Adrenal gland (tissue), 12 donors: ENCODE data around the gene GALNT18. TPM values are rescaled to one million over a fixed set of nuclear protein-coding genes. Genes with fewer than 3 reads are reported as not detected.

Experiments
- DNase-seq, 7 donors: peaks; one replicate each; pipeline ENCODE4 v3.0.0-alpha.2; 2019 to 2020
- H3K27ac ChIP-seq, 5 donors: fragments of 200-600 bp; sonication (generic) in 4 of 5; 1 replicate in 3 of 5; 2 replicates in 2 of 5; pipeline versions ENCODE4 v1.5.1 to v1.8.0; 2016 to 2020; ENCODE audit warnings: mild to moderate bottlenecking in 1 of 5
- H3K27me3 ChIP-seq: fragments of 200-600 bp; 2 replicates; pipeline ENCODE4 v1.8.0; 2021
- H3K36me3 ChIP-seq, 2 donors: fragments of 200-600 bp; replicated peaks in 1 of 2; 1 replicate in 1 of 2; 2 replicates in 1 of 2; pipeline versions ENCODE4 v1.5.1 to v1.8.0; 2018 to 2022
- H3K4me1 ChIP-seq, 2 donors: fragments of 200-600 bp; replicated peaks in 1 of 2; 1 replicate in 1 of 2; 2 replicates in 1 of 2; pipeline versions ENCODE4 v1.5.1 to v1.8.0; 2018 to 2021
- H3K4me3 ChIP-seq, 4 donors: fragments of 200-600 bp; sonication (generic) in 3 of 4; one replicate each; pipeline ENCODE4 v1.5.1; 2016 to 2018
- H3K9me3 ChIP-seq, 3 donors: fragments of 200-600 bp; sonication (generic) in 1 of 3; replicated peaks in 1 of 3; 1 replicate in 2 of 3; 2 replicates in 1 of 3; pipeline versions ENCODE4 v1.5.1 to v1.8.0; 2016 to 2021
- POLR2A ChIP-seq, 2 donors: fragments of 450-650 bp; IDR thresholded peaks; one replicate each; pipeline ENCODE4 v1.6.1; 2017; ENCODE audit warnings: antibody characterized with exemption in 2 of 2, mild to moderate bottlenecking in 2 of 2, moderate library complexity in 1 of 2
- WGBS, 4 donors: extraction: QIAGEN DNeasy Blood & Tissue Kit in 2 of 4; methylation state at CpG; one replicate each; pipeline versions ENCODE4 v1.1.5 to v1.1.7; 2013 to 2017; 5-methylcytosine and 5-hydroxymethylcytosine counted together
- intact Hi-C, 2 donors: fragments of 100-400 bp; cut with DNase I; formaldehyde crosslinking; loops; one replicate each; pipeline versions ENCODE4 v1.14.1 to v1.15.0; 2022 to 2023
- polyA plus RNA-seq, 3 donors: library from polyadenylated mRNA; stranded (reverse); fragments of 200-250 nt in 2 of 3; fragments of 350-450 nt in 1 of 3; fragmentation: Illumina TruSeq in 1 of 3; extraction: RNeasy Lipid Tissue Mini Kit (QIAGEN cat#74804) in 1 of 3; gene quantifications; one replicate each; pipeline ENCODE4 v1.2.3, GENCODE V29; 2013 to 2014
- total RNA-seq, 9 donors: library from RNA; depleted of rRNA in 4 of 9; stranded (reverse); fragments of >200 nt in 4 of 9; fragments of 120-200 nt in 1 of 9; fragmentation: NEBNext Ultra II Directional in 1 of 9; extraction: Animal tissue kit (Norgen Biotek cat#: 25700) in 1 of 9; gene quantifications; one replicate each; pipeline versions ENCODE4 v1.1.0 to v1.2.4, GENCODE V29; 2013 to 2023
- TF ChIP-seq, protein P1 (sequence below), 6 experiments: fragments of 450-650 bp in 4 of 6; fragments of 200-600 bp in 2 of 6; sonication (generic) in 1 of 6; IDR thresholded peaks; 1 replicate in 5 of 6; 2 replicates in 1 of 6; pipeline versions ENCODE4 v1.5.1 to v1.8.0; 2016 to 2021; ENCODE audit warnings: antibody characterized with exemption in 6 of 6, mild to moderate bottlenecking in 2 of 6, moderate library complexity in 1 of 6
- donor health status: healthy with polysubstance abuse.
- donor health status: Bipolar disorder and iron deficiency.
- donor health status: DM: yes; HTN: yes; CAD: no.
- donor health status: DM: no; HTN: no; CAD: no.
- donor health status: DM: no; HTN: no; CAD: no.
- donor health status: DM: yes; HTN: yes; CAD: no.

The GALNT18 gene
- total and polyA plus RNA-seq, 12 donors: 1.4 to 15.1 (median 6.4) TPM

DNA sequence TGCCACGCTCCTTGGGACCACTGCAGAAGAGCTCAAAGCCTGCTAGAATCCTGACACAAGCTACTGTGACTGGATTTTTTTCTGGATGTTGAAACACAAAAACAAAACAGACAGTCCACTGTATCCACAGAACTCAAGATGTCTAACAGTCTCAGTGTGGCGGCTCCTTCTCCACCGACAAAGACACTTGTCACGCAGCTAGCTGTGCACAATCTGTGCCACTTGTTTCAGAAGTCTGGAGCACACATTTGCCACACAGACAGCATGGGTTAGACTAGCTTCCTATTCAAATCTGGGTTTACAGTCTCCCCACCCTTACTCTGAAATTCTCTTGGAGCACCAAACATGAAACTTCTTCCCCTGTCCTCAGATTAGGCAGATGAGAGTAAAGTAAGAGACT, 99.2 kb downstream of the GALNT18 start:
- WGBS, 4 donors: 96 to 100% (median 99%) methylated on average over 4 of the region's 4 CpGs
- intact Hi-C loops: no loop called here
- no peaks in the 10 kb centered on the region for H3K36me3 ChIP-seq
- TF ChIP-seq, protein P1, sequence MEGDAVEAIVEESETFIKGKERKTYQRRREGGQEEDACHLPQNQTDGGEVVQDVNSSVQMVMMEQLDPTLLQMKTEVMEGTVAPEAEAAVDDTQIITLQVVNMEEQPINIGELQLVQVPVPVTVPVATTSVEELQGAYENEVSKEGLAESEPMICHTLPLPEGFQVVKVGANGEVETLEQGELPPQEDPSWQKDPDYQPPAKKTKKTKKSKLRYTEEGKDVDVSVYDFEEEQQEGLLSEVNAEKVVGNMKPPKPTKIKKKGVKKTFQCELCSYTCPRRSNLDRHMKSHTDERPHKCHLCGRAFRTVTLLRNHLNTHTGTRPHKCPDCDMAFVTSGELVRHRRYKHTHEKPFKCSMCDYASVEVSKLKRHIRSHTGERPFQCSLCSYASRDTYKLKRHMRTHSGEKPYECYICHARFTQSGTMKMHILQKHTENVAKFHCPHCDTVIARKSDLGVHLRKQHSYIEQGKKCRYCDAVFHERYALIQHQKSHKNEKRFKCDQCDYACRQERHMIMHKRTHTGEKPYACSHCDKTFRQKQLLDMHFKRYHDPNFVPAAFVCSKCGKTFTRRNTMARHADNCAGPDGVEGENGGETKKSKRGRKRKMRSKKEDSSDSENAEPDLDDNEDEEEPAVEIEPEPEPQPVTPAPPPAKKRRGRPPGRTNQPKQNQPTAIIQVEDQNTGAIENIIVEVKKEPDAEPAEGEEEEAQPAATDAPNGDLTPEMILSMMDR (IDR thresholded peaks at IDR 0.05): no peak
- no peak for TF ChIP-seq POLR2A (IDR thresholded peaks at IDR 0.05)
- H3K4me3 ChIP-seq: no peak overlapping the region
- DNase-seq: no peak
- no peak overlapping the region for H3K27ac ChIP-seq
- H3K4me1 ChIP-seq: no peaks in the 10 kb centered on the region
- H3K27me3 ChIP-seq: no peaks in the 10 kb centered on the region
- H3K9me3 ChIP-seq: no peaks in the 10 kb centered on the region

DNA sequence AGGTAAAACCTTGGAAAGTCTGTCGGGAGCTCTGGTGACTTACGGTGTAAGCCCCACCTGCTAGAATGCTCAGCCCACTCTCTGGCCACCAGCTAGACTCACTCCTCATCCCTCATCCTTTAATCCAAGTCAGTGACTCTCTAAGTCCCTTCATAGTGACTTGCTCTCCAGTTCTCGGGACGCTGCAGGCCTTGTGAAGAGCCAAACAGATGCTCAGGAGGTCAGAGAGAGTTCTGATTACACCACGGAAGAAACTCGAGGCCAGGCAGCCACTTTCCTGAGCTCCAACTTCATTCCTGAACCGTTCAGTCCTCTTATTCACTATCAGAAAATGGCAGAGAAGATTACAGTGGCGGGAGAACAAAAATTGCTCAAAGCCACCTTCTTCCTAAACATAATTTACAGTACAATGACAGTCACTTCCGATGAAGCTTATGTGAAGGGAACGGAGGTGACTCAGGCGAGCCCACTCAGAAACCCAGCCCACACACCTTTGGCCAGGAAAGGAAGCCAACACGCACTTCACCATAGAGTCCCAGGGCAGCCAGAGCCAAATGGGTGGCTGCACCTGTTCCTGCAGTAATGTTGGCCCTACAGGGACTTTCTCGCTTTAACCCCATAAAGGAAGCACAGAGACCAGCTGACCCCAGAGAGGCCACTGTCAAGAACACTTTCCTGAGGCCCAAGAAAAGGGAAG, 100.4 kb downstream of the GALNT18 start:
- H3K4me1 ChIP-seq: no peaks in the 10 kb centered on the region
- intact Hi-C loops: no loop called here
- H3K36me3 ChIP-seq: no peaks in the 10 kb centered on the region
- no peak overlapping the region for H3K4me3 ChIP-seq
- TF ChIP-seq, protein P1 (IDR thresholded peaks at IDR 0.05): no peak
- no peak for TF ChIP-seq POLR2A (IDR thresholded peaks at IDR 0.05)
- whole genome bisulfite sequencing, 4 donors: 74 to 81% (median 76%) methylated on average over 13 of the region's 13 CpGs
- no peak overlapping the region for H3K27ac ChIP-seq
- no peak for DNase-seq
- H3K9me3 ChIP-seq: no peaks in the 10 kb centered on the region
- no peaks in the 10 kb centered on the region for H3K27me3 ChIP-seq

DNA sequence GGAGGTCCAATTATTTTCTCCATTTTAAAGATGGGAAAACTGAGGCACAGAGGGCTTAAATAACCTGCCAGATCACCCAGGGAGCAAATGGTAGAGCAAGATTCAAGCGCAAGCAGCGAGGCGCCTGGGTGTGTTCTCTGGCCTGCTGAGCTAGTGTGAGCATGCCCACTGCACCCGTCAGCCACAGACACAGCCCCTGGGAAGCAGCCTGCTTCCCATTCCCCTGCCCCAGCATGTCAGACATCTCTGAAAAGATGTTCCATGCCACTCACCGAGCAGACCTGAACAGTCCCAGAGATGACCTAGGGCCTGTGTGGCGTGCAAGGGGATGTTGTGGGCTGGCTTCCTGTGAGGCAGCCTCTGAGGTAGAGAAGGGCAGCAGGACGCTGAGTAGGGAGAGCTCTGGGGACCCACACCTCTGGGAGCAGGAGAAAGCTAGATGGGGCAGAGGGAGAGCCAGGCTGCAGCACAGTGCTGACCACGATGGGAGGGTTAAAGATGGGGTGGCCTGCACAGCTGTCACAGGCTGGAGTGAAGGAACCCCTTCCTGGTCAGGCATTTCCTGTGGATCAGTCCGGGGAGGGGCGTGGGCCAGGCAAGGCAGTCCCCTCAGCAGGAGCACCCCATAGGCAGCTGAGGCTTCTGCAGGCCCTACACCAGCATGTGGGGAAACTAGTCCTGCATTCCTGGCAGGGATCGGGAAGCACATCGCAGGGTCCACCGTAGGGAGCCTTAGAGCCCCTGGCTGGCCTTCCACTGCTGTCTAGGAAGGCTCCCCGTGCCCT, 101.4 kb downstream of the GALNT18 start:
- WGBS, 4 donors: 81 to 83% (median 83%) methylated on average over 10 to 14 of the region's 14 CpGs
- TF ChIP-seq, protein P1 (IDR thresholded peaks at IDR 0.05): no peak
- TF ChIP-seq POLR2A (IDR thresholded peaks at IDR 0.05): no peak
- intact Hi-C loops: no loop called here
- Histone ChIP-seq H3K27me3 (no peaks in the 10 kb centered on the region), H3K4me3 (no peak overlapping the region), H3K9me3 (no peaks in the 10 kb centered on the region), H3K27ac (no peak overlapping the region), H3K4me1 (no peaks in the 10 kb centered on the region), H3K36me3 (no peaks in the 10 kb centered on the region)
- DNase-seq: no peak

DNA sequence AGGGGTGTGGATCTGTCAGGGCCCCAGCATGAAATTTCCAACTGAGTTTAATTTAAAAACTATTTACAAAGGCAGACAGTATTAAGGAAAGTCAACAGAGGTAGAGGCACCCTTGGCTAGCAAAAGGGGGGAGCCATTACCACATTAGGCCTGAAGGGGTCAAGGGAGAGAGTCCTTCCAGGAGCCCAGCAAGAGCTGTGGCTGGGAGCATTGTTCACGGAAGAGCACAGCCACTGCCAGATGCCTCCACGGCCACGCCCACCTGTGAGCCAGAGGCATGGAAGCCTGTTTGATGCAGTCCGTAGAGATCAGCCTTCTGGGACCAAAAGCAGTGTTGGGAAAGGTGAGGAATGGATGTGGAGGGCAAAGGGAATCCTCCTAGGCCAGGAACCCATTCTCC, 102.6 kb downstream of the GALNT18 start:
- intact Hi-C loops: no loop called here
- TF ChIP-seq, protein P1 (IDR thresholded peaks at IDR 0.05): no peak
- TF ChIP-seq POLR2A (IDR thresholded peaks at IDR 0.05): no peak
- Histone ChIP-seq H3K4me3 (no peak overlapping the region), H3K9me3 (no peaks in the 10 kb centered on the region), H3K27ac (no peak overlapping the region), H3K4me1 (no peaks in the 10 kb centered on the region), H3K27me3 (no peaks in the 10 kb centered on the region), H3K36me3 (no peaks in the 10 kb centered on the region)
- WGBS, 4 donors: 69 to 95% (median 93%) methylated on average over 4 of the region's 4 CpGs
- no peak for DNase-seq
